Subcutaneous preadipocyte (primary cell): Measurements from ENCODE around the gene MEIKIN. TPM values are rescaled to one million over a fixed set of nuclear protein-coding genes. Genes with fewer than 3 reads are reported as not detected.

ENCODE experiments used
- total RNA-seq: library from RNA; depleted of rRNA; stranded (reverse); fragments of >200 nt; gene quantifications from 2 replicates; pipeline ENCODE4 v1.2.3, GENCODE V29; 2012

Gene MEIKIN, protein sequence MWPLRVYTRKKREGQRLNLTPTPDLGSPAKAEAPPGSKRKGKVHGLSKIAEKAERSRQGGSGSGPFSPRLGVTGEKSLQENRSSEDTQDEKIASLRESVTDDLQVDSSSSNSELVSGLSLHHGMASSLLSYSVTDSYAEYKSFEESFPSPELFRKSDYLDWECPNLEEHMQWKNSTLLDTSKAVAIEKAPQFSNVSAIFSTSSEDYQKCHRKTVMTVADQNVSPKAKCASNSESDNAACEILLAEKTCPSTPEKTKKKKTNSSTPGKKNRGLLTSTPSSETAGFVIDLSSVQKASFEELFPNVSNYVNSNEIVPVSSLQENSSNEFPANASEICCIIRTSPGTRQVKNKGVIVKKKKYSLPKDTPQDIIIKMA
- total RNA-seq = not detected in 2 replicates

DNA sequence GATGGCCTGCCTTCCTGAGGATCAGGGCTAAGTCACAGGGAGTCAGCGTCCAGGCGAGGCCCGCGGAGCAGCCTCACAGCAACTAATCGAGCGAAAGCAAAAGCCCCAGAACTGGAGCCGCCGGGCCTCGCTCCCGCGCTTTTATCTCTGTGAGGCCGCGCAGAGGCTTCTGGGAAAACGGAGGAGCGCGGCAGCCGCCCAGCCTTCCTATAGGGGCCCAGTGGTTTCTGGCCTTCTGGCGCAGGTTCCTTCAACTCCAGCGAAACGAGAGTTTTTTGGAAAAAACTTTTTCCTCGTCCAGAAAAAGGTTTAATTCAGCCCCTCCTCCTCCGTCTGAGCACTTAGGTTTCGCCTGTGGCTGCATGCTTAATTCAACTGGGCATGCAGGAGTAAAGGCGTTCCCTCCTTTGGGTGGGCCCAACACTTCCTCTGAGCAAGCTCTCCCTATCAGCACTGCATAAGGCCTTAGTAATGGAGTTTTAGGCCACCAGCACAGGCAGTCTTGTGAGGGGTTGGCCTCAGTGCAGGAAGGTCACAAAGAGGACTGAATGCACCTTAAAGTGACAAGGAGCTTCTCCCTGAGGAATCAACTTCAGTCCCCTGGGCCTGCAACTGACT lies at the start of gene MEIKIN:
Gene MEIKIN, minus strand, starts transcription at position 113 of the 618 bp plus-strand sequence. CDS start 158 bp downstream, outside the sequence.

DNA sequence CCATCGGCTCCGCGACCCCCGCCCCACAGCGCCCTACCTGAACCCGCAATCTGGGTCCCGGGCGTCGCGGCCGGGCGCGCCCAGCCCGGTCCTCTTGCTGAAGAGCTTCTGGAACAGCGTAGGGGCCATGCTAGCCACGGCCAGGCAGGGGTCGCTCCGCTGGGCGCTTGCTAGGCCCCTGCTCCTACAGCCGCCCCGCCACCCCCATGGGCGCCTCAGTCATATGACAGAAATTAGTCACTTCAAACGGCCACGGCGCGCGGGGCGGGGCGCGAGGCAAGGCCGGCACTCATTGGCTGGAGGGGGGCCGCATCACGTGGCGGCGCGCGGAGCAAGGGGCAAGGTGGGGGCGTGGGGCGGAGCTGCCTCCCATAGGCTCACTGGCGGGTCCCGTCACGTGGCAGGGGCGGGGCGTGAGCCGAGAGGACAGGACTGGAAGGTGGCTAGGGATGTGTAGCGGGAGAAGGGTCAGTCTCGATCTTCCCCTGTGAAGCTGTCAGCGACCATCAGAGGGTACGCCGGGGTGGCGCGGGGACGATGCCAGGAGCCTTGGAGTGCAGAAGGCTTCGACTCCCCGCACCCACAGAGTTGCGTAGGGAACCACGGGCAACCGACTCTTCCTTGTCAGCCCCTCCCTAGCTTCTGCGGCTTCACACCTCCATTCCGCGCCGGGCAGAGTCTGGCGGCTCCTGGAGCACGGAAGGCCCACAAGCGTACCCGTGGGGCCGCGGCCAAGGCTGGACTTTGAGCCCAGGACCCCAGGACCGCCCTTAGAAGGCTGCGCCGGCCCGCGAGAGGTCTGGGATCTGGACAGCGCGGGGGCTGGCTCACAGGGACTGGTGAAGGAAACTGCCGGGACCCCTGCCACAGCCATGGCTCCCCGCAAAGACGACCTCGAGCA lies 148.4 kb downstream of the MEIKIN start, which contains the start of gene FNIP1:
Gene FNIP1, minus strand, starts transcription at position 225 of the 901 bp plus-strand sequence. Its CDS starts 96 bp downstream, at position 129.

Other genes starting within 250 kb of the MEIKIN start
- gene FNIP1, start 148.6 kb downstream of the MEIKIN start, total RNA-seq = 57.0 and 71.2 TPM in 2 replicates
- gene ACSL6, start 66.0 kb upstream of the MEIKIN start, total RNA-seq = not detected in 2 replicates
- not detected in 2 replicates for gene IL3, start 115.0 kb upstream of the MEIKIN start, total RNA-seq
- gene CSF2, start 128.1 kb upstream of the MEIKIN start, total RNA-seq = not detected in 2 replicates